HepG2 (cell line): ENCODE data around the gene CLDN11.

Experiments
- AGO1 ChIP-seq: fragments of 200-400 bp; formaldehyde crosslinking; IDR thresholded peaks from 2 replicates; pipeline ENCODE4 v1.6.1; 2017; ENCODE audit warnings: mild to moderate bottlenecking, low read depth, low read length, moderate library complexity; ENCODE audit not compliant: poor library complexity, severe bottlenecking
- ATF4 ChIP-seq, 2 experiments: fragments of 450-650 bp in 1 of 2; sonication (generic) in 1 of 2; formaldehyde crosslinking; IDR thresholded peaks; 2 replicates each; pipeline versions ENCODE4 v1.5.0 to v1.8.0; 2020 to 2022; ENCODE audit warnings: mild to moderate bottlenecking in 1 of 2, missing genetic modification reagents in 1 of 2
- ATF7-NPFF ChIP-seq: sonication (generic); formaldehyde crosslinking; IDR thresholded peaks from 2 replicates; pipeline ENCODE4 v1.8.1; 2023; ENCODE audit warnings: mild to moderate bottlenecking, low read depth, missing genetic modification reagents, moderate library complexity
- DNMT3B ChIP-seq: conservative IDR thresholded peaks from 2 replicates; pipeline ENCODE4 v1.6.1; 2016; ENCODE audit warnings: missing biosample characterization, control low read depth
- JUN ChIP-seq: sonication (generic); formaldehyde crosslinking; IDR thresholded peaks from 2 replicates; pipeline ENCODE4 v1.4.0; 2020; ENCODE audit warnings: mild to moderate bottlenecking, missing genetic modification reagents
- KDM5B ChIP-seq: sonication (generic); formaldehyde crosslinking; IDR thresholded peaks from 2 replicates; pipeline ENCODE4 v1.4.0; 2020; ENCODE audit warnings: missing genetic modification reagents, mild to moderate bottlenecking, borderline replicate concordance
- MIER3 ChIP-seq: IDR thresholded peaks from 2 replicates; pipeline ENCODE4 v1.6.1; 2016; ENCODE audit warnings: missing compliant biosample characterization, borderline replicate concordance
- POLR2A ChIP-seq, 2 experiments: IDR thresholded peaks; 2 replicates each; pipeline ENCODE4 v1.6.1; 2011; ENCODE audit warnings: low read depth in 2 of 2, low read length in 2 of 2, mild to moderate bottlenecking in 1 of 2, moderate library complexity in 1 of 2; ENCODE audit not compliant: insufficient read depth in 1 of 2
- REST ChIP-seq, 2 experiments: IDR thresholded peaks; 2 replicates each; pipeline ENCODE4 v1.6.1; 2011 to 2012; ENCODE audit warnings: low read length in 2 of 2, borderline replicate concordance in 1 of 2, low read depth in 1 of 2, mild to moderate bottlenecking in 1 of 2, moderate library complexity in 1 of 2
- RFX5 ChIP-seq: IDR thresholded peaks from 2 replicates; pipeline ENCODE4 v1.6.1; 2011; ENCODE audit warnings: low read depth, low read length, improper control_type of control experiment
- ZNF274 ChIP-seq: sonication (generic); formaldehyde crosslinking; IDR thresholded peaks from 2 replicates; pipeline ENCODE4 v1.5.1; 2020; ENCODE audit warnings: mild to moderate bottlenecking, missing genetic modification reagents
- ZNF777 ChIP-seq: sonication (generic); formaldehyde crosslinking; IDR thresholded peaks from 2 replicates; pipeline ENCODE4 v1.4.0; 2020; ENCODE audit warnings: missing genetic modification reagents
- ZSCAN25 ChIP-seq: sonication (generic); formaldehyde crosslinking; IDR thresholded peaks from 2 replicates; pipeline ENCODE4 v1.8.0; 2022; ENCODE audit warnings: mild to moderate bottlenecking, missing genetic modification reagents
- TF ChIP-seq, protein P1 (sequence below): sonication (generic); formaldehyde crosslinking; IDR thresholded peaks from 2 replicates; pipeline ENCODE4 v1.5.0; 2020; ENCODE audit warnings: mild to moderate bottlenecking, missing genetic modification reagents, moderate library complexity

DNA sequence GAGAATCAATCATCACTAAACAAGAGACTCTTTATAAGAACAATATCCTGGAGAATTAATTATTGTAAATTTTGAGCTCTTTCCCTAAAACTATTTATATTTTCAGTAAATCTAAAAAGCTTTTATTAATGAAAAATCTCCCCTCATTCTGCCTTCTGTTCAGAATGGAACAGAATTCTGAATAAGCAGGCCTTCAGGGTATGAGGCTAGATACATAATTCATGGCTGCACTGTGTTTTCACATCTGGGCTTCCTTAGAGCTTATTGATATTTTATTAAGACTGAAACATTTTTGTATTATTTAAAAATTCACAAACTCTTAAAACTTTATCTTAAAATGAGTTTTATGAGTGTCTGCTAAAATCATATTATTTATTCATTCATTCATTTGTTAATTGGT is 24.8 kb downstream of the CLDN11 start:
- TF ChIP-seq ZSCAN25 (CRISPR knock-in tag) (no peak), JUN (CRISPR knock-in tag) (no peak), MIER3 (CRISPR knock-in tag) (no peak), ZNF777 (no peak), KDM5B (CRISPR knock-in tag) (no peak), AGO1 (no peak), POLR2A (IDR thresholded peaks at IDR 0.05; ENCODE audit: insufficient read depth in 1 of 2, low read depth in 2 of 2, low read length in 2 of 2) (no peak), RFX5 (no peak), DNMT3B (CRISPR knock-in tag) (no peak), ATF4 (CRISPR knock-in tag; IDR thresholded peaks at IDR 0.05) (no peak), ATF7-NPFF (no peak), ZNF274 (CRISPR knock-in tag) (no peak), REST (IDR thresholded peaks at IDR 0.05; ENCODE audit: borderline replicate concordance in 1 of 2, low read depth in 1 of 2, low read length in 2 of 2) (no peak)
- TF ChIP-seq, protein P1, sequence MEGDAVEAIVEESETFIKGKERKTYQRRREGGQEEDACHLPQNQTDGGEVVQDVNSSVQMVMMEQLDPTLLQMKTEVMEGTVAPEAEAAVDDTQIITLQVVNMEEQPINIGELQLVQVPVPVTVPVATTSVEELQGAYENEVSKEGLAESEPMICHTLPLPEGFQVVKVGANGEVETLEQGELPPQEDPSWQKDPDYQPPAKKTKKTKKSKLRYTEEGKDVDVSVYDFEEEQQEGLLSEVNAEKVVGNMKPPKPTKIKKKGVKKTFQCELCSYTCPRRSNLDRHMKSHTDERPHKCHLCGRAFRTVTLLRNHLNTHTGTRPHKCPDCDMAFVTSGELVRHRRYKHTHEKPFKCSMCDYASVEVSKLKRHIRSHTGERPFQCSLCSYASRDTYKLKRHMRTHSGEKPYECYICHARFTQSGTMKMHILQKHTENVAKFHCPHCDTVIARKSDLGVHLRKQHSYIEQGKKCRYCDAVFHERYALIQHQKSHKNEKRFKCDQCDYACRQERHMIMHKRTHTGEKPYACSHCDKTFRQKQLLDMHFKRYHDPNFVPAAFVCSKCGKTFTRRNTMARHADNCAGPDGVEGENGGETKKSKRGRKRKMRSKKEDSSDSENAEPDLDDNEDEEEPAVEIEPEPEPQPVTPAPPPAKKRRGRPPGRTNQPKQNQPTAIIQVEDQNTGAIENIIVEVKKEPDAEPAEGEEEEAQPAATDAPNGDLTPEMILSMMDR (CRISPR knock-in tag), result no peak
